RCC 7860 (cell line): Measurements from ENCODE around the gene DECR2.

ENCODE experiments used
- DNase-seq: peaks from one replicate; pipeline ENCODE4 v3.0.0-alpha.2; 2015; ENCODE audit warnings: low spot score
- FAIRE-seq: peaks from 2 replicates; lab custom pipeline; 2012; peaks lifted over from hg19 to GRCh38; lab: Jason Lieb, UNC

DECR2 gene

GRCh38 chr16:364595-365491, 36.8 kb upstream of the DECR2 start:
- no peak for DNase-seq
- FAIRE-seq: no peak

DNA sequence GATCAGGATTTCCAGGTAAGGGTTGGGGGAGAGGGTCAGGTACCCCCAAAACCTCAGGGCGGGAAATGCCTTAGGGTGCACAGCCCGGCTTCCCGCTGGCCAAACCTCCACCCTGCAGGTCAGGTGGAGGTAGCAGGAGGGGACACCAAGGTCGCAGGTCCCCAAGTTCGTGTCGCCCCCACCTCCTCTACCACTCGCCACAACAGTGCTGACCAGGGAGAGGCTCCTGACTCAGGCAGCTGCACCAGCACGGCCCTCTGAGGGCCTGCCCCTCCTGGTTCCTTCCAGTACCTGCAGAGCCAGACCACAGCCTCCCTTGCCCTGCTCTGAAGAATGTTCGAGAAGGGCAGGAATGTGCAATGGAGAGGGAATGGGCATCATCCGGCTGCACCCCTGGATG, 35.2 kb upstream of the DECR2 start:
- no peak for FAIRE-seq
- DNase-seq: no peak

DNA sequence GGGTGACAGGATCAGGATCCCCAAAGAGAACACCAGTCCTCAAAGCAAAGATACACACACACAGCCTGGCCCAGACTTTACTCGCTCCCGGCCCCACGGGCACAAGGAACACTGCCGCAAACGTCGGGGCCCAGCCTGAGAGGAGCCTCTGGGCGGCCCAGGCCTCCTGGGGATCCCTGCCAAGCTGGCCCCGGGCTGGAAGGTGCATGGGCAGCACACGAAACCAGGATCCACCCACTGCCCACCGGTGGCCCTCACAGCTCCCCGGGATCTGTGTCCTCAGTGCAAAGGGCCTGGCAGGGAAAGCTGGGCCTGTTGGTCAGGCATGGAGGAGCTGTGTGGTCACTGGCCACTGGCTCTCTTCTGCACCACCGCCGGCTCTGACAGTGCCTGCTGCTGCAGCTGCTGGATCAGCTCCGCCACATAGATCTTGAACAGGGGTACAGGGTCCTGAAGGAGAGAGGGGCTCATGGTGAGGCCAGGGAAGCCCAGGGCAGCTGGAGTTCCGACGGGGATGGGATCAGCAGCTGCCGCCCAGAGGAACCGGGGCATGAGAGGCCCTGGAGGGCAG, 34.3 kb upstream of the DECR2 start:
- no peak for FAIRE-seq
- DNase-seq: no peak

DNA sequence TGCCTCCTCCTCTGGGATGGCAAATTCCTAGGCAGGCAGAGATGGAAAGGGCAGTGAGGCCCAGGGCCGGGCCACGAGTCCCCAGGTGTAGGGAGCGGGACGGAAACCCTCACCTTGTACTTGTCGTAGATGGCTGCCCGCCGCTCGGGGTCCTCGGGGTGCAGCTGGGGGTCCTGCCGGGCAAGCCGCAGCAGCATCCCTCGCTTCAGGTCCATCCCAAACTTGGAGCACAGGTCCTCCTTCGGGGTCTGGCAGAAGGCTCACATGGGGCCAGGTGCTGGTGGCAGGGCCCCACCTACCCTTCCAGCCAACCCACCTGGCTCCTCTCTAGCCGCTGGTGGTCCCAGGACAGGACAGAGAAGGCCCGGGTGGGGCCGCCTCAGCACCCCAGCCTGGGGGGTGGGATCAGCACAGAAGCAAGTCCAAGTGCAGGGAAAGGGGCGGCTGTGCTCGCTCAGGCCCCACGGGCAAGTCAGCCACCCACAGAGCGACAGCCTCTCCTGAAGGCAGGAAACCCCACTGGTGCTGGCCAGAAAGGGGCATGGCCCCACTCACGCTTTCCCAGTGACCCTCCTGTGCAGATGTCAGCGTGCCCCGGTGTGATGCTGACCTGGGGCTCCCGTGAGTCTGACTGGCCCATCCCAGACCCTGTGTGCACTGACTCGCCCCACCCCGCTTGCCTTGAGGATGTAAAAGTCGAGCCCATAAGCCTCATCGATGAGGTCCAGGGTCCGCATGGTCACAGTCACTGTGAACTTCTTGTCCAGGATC, 33.1 kb upstream of the DECR2 start:
- FAIRE-seq (no peak), DNase-seq (no peak)

DNA sequence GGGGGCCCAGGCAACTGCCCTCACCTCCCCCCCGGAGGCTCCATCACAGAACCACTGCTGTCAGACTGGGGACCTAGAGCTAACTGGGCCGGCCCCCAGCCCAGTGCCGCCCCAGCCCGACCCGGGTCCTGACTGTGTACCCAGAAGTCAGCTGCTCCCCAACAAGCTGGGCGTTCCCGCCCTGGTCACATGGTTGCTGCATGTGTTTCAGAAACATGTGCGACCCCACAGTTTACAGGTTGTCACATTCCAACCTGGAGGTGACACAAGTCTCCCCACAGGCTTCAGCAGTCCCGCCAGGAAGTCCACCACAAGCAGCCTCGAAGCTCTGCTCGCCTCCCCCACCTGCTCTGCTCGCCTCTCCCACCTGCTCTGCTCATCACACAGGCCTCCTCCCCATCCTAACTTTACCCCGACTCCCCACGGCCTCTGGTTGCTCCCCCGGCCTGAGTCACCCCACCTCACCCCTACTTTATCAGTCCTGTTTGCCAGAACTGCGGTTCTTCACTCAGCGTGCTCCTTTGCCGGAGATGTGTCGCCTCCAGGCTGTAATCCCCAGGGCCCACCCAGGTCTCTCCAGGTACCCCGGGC, 32.3 kb upstream of the DECR2 start:
- FAIRE-seq (no peak), DNase-seq (no peak)

DNA sequence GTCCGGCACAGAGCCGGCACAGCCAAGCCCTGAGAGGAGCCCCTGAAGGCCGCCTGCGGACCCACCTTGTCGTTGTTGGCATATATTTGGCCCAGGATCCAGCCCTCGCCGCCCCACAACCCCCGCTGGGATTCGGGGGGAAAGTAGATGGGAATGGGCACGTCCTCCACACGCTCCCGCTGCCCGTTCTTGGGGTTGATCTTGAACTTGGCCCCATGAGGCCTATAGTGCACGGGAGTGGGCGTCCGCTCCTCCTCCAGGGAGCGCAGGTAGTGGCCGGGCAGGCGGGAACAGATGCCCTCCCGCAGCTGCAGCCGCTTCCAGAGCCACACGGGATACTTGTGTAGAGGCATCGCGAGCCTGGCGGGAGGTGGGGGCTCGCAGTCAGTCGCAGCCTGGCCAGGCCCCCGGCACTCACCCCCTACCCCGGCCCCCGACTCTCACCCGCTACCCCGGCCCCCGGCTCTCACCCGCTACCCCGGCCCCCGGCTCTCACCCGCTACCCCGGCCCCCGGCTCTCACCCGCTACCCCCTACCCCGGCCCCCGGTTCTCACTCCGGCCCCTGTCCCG, 31.7 kb upstream of the DECR2 start:
- FAIRE-seq: no peak
- DNase-seq: no peak

DNA sequence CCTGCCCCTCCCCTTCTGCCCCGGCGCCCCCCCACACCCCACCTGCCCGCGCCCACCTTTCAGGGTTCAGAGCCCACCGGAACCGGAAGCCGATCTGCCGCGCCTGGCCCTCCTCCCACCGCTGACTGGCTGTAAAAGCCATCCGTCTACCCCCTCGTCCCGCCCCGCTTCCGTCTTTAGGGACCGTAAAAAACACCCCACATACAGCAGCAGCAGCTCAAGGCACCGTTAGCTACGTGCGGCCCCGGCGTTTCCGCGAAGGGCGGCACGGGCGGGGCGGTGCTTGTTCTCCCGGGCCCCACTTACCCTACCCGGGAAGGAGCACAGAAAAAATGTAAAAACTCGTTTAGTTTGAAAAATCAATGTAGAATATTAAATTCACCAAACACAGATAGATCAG, 31.2 kb upstream of the DECR2 start, which contains the start of gene MRPL28:
Gene MRPL28, minus strand, starts transcription at position 96 of the 400 bp plus-strand sequence. CDS start 320 bp downstream, outside the sequence.
- FAIRE-seq (peak; percentile 82), DNase-seq (peak; percentile 86)

DNA sequence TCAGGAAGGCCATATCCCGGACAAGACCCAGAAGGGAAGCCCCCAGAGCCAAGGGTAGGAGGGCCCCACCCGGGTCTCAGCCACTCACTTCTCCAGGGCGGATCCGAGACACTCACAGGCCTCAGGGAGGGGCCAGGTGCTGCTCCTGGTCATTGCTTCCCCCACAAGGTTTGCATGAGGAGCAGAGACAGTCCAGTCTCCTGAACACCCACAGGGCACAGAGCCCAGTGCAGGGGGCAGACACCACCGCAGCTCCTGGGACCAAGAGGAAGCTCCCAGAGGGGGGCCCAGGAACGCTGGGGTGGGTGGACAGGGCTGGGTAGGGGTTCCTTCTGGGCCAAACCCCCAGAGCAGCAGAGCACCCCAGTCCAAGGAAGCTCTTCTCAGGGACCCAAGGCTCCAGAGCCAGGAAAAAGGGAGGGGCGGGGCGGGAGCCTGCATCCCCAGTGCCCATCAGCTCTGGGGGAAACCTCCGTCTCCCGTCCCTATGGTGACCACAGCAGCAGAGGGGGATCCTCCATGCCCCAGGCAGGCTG, 30.6 kb upstream of the DECR2 start:
- FAIRE-seq (no peak), DNase-seq (no peak)

GRCh38 chr16:371515-372301, 30.0 kb upstream of the DECR2 start:
- DNase-seq (no peak), FAIRE-seq (no peak)

DNA sequence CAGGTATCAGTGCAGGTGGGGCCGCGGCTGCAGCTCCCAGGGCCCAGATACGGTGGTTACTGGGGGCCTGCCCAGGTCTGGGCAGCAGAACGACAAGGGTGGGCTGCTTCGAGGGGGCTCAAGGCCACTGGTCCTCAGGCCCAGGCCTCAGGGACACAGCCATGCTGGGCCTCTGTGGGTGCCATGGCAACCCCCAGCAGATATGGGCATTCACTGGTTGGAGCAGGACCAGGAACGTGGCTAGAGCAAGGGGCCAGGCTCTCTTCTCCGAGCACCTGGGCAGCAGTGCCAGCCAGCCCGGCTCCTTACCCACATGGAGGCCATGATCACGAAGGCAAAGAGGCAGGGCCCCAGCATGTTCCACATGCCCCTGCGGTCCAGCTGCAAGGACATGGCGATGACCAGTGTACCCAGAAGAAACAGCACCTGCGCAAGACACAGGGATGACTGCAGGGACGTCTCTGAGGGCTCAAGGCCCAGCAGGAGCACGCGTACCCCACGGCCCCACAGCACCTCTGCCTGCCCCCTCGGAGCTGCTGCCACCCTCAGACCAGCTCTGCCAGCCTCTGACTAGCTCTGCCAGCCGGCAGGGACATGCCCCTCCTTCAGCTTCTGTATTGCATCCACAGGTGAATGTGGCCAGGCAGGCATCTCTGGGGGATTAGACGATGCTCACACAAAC, 29.2 kb upstream of the DECR2 start:
- no peak for FAIRE-seq
- DNase-seq: no peak

- DNase-seq (no peak), FAIRE-seq (no peak)
Measured at GRCh38 chr16:373020-373598, 28.6 kb upstream of the DECR2 start.

DNA sequence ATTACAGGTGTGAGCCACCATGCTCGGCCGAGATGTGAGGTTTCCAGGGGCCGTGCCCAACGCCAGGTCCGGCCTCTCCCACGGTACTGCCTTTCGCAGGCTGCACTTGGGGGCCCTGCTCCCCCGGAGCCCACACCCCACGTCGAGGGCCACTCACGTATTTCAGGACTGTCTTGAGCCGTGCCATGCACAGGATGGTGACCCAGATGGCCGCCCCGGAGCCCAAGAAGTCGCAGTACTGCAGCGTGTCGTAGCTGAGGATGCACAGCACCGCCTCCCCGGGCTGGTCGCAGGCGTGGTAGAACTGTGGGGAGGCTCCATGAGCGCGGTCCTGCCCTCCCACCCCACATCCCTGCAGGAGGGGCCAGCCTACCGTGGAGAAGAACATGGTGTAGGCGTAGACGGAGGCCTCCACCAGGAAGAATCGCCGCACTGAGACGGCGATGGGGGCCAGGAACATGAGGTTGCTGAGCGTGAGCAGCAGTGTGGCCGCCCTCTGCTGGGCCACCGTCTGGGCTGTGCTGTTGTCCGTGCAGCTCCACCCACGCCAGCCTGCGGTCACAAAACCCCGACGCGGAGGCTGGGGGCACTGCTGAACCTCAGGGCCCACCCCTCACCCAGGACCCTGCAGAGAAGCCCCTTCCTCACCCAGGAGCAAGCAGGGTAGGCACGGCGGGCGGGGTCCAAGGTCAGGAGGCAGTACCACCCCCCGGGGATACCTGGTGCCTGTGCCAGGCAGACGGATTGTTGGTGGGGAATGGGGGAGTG, 27.7 kb upstream of the DECR2 start:
- no peak for DNase-seq
- FAIRE-seq: no peak

DNA sequence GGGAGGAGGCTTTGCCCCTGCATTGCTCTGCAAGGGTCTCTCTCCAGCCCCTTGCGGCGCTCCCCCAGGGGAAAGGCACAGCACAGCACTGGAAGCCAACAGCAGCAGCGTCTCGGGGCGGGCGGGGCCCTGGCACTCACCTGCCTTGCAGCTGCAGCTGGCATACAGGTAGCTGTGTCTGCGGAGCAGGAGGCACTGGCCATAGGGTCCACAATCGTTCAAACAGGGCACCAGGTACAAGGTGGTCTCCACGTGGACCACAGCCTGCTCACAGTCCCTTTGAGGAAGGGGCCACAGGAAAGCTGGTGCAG, 27.1 kb upstream of the DECR2 start:
- DNase-seq (no peak), FAIRE-seq (no peak)

- no peak for DNase-seq
- no peak for FAIRE-seq
Measured at GRCh38 chr16:375212-375611, 26.5 kb upstream of the DECR2 start.

- FAIRE-seq (no peak), DNase-seq (no peak)
Measured at GRCh38 chr16:375927-376816, 25.5 kb upstream of the DECR2 start.

DNA sequence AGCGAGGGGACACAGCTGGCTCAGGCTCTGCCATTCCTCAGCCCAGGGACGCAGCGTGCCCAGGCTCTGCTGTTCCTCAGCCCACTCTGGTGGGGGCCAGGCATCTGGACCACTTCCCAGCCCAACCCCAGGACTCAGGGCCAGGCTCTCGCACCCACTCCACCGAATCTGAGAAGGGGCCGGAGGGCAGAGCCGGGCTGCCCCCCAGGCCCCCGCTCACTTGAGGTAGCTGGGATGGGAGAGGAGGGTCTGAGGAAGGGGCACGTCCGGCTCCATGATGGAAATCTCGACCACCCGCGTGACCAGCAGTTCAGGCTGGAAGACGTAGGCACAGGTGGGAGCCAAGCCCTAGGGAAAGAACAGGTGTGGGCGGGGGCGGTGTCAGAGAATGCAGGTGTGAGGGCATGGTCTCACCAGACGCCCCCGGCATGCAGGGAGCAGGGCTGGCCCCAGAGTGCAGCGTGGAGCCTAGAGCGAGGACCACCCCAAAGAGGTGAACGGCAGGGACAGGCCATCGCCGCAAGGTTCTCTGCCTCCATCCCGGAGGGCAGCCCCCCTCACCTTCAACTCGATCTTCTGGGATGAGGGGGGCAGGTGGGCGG, 24.8 kb upstream of the DECR2 start:
- DNase-seq (no peak), FAIRE-seq (no peak)

DNA sequence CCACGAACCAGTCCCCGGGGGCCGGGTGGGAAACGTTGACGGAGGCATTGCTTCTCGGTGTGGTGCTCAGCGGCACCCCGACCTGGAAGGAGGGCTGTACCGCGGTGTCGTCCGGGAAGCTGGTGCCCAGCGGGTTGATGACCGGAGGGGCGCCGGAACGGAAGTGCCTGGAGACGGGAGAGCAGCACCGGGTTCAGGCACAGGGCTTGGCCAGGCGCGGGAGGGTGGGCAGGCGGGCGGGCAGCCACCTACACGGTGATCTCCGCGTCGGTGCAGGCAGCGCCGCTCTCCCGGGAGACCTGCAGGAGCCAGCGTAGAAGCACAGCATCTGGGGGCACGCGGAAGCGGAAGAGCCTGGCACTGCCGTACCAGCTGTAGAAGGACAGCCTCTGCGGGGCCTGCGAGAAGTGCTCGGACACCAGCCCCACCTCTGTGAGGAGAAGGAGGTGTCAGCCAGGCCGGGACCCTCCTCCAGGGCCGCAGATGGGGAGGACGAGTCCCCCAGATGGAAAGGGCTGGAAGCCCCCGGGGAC, 24.2 kb upstream of the DECR2 start:
- DNase-seq (no peak), FAIRE-seq (no peak)
